HepG2 (cell line): ENCODE data around the gene HDAC3. TPM values are rescaled to one million over a fixed set of nuclear protein-coding genes. Genes with fewer than 3 reads are reported as not detected.

ENCODE experiments used
- ATAC-seq: fragments of 200-7000 bp; cut with Tn5 transposase; 3 replicates; pipeline ENCODE4 v1.9.1; 2020; ENCODE audit warnings: mild to moderate bottlenecking, moderate library complexity
- BruUV-seq: library from RNA; stranded (reverse); fragments of 400-500 nt; replicated peaks from 2 replicates; lab custom pipeline; 2021; lab: Mats Ljungman, UMichigan
- CTCF ChIA-PET: fragments of 300-600 bp; formaldehyde crosslinking; extraction: SDS; loops from one replicate; lab custom pipeline; 2021; ENCODE audit warnings: low total read pairs, inconsistent platforms, low intra/inter-chr PET ratio; lab: Yijun Ruan, JAX
- POLR2A ChIA-PET: fragments of 350-600 bp; sonication (Branson Sonifier 250); formaldehyde crosslinking; loops from one replicate; lab custom pipeline; 2020; ENCODE audit warnings: antibody characterized with exemption, inconsistent platforms; lab: Yijun Ruan, JAX
- DNase-seq: peaks from one replicate; pipeline ENCODE4 v3.0.0-alpha.2; 2015; ENCODE audit warnings: low spot score
- FAIRE-seq: peaks from 3 replicates; lab custom pipeline; 2011; peaks lifted over from hg19 to GRCh38; lab: Jason Lieb, UNC
- H2AFZ ChIP-seq: one replicate; pipeline ENCODE4 v1.6.1; 2011; ENCODE audit warnings: low read length, inconsistent platforms
- H3K27ac ChIP-seq: fragments of 300-600 bp; 3 replicates; pipeline ENCODE4 v1.8.0; 2011; ENCODE audit warnings: mixed run types, mild to moderate bottlenecking, mixed read lengths, low read length, inconsistent platforms; ENCODE audit not compliant: insufficient read depth; ENCODE audit errors: extremely low read length
- H3K27me3 ChIP-seq, 2 experiments: fragments of 200-600 bp in 1 of 2; 2 replicates in 1 of 2; 3 replicates in 1 of 2; pipeline versions ENCODE4 v1.6.0 to v1.8.0; 2011; ENCODE audit warnings: low read length in 2 of 2, mild to moderate bottlenecking in 2 of 2, moderate library complexity in 2 of 2, inconsistent platforms in 1 of 2; ENCODE audit not compliant: insufficient read depth in 2 of 2, control insufficient read depth in 1 of 2
- H3K36me3 ChIP-seq, 2 experiments: fragments of 200-600 bp in 1 of 2; replicated peaks in 1 of 2; 2 replicates in 1 of 2; 3 replicates in 1 of 2; pipeline versions ENCODE4 v1.5.1 to v1.8.0; 2011; ENCODE audit warnings: low read length in 2 of 2, inconsistent platforms in 1 of 2; ENCODE audit not compliant: insufficient read depth in 2 of 2, control insufficient read depth in 1 of 2
- H3K4me1 ChIP-seq: 2 replicates; pipeline ENCODE4 v1.5.1; 2012; ENCODE audit warnings: low read length, inconsistent platforms; ENCODE audit not compliant: insufficient read depth
- H3K4me2 ChIP-seq: 2 replicates; pipeline ENCODE4 v1.6.0; 2011; ENCODE audit warnings: low read depth, low read length, inconsistent platforms
- H3K4me3 ChIP-seq, 3 experiments: fragments of 200-600 bp in 1 of 3; sonication (generic), shearing (Covaris generic) in 1 of 3; replicated peaks in 1 of 3; 2 replicates each; pipeline ENCODE4 v1.5.1; 2011 to 2016; ENCODE audit warnings: low read length in 3 of 3, inconsistent platforms in 2 of 3, low read depth in 2 of 3, mild to moderate bottlenecking in 2 of 3, control low read depth in 1 of 3, mixed read lengths in 1 of 3; ENCODE audit not compliant: insufficient read depth in 1 of 3
- H3K79me2 ChIP-seq: one replicate; pipeline ENCODE4 v1.6.1; 2011; ENCODE audit warnings: low read length, inconsistent platforms; ENCODE audit not compliant: insufficient read depth
- H3K9ac ChIP-seq: 2 replicates; pipeline ENCODE4 v1.6.0; 2011; ENCODE audit warnings: mild to moderate bottlenecking, low read depth, low read length, inconsistent platforms; ENCODE audit not compliant: insufficient read depth
- H3K9me3 ChIP-seq: 2 replicates; pipeline ENCODE4 v1.5.1; 2012; ENCODE audit warnings: mild to moderate bottlenecking, low read length
- H4K20me1 ChIP-seq: 2 replicates; pipeline ENCODE4 v1.6.0; 2011; ENCODE audit warnings: inconsistent platforms, mild to moderate bottlenecking, low read length, moderate library complexity; ENCODE audit not compliant: insufficient read depth
- BCL3 ChIP-seq: sonication (generic); formaldehyde crosslinking; IDR thresholded peaks from 2 replicates; pipeline ENCODE4 v1.5.1; 2020; ENCODE audit warnings: mild to moderate bottlenecking, missing genetic modification reagents, moderate library complexity
- GABPA ChIP-seq, 2 experiments: IDR thresholded peaks; 2 replicates each; pipeline ENCODE4 v1.6.1; 2011 to 2016; ENCODE audit warnings: low read depth in 2 of 2, low read length in 1 of 2, missing biosample characterization in 1 of 2, missing genetic modification characterization in 1 of 2
- HOXD1 ChIP-seq: sonication (generic); formaldehyde crosslinking; IDR thresholded peaks from 2 replicates; pipeline ENCODE4 v1.5.0; 2020; ENCODE audit warnings: missing genetic modification reagents
- IRF1 ChIP-seq: sonication (generic); formaldehyde crosslinking; IDR thresholded peaks from 2 replicates; pipeline ENCODE4 v1.4.0; 2020; ENCODE audit warnings: low read depth, mild to moderate bottlenecking, missing genetic modification reagents
- JUNB ChIP-seq: sonication (generic); formaldehyde crosslinking; IDR thresholded peaks from 2 replicates; pipeline ENCODE4 v1.8.0; 2022; ENCODE audit warnings: missing genetic modification reagents, mild to moderate bottlenecking, borderline replicate concordance
- NFIC ChIP-seq: IDR thresholded peaks from 2 replicates; pipeline ENCODE4 v1.6.1; 2012; ENCODE audit warnings: mild to moderate bottlenecking, low read length, inconsistent platforms
- NR2F6 ChIP-seq, 2 experiments: IDR thresholded peaks; 2 replicates each; pipeline ENCODE4 v1.6.1; 2016; ENCODE audit warnings: antibody characterized with exemption in 1 of 2, mild to moderate bottlenecking in 1 of 2
- NR3C1 ChIP-seq: sonication (generic); formaldehyde crosslinking; IDR thresholded peaks from 2 replicates; pipeline ENCODE4 v1.4.0; 2020; ENCODE audit warnings: missing genetic modification reagents
- PHF5A ChIP-seq: IDR thresholded peaks from one replicate; pipeline ENCODE4 v1.6.1; 2018; ENCODE audit warnings: low read depth, missing genetic modification reagents; ENCODE audit not compliant: unreplicated experiment
- PHF8 ChIP-seq: sonication (generic); formaldehyde crosslinking; IDR thresholded peaks from 2 replicates; pipeline ENCODE4 v1.5.0; 2020; ENCODE audit warnings: missing genetic modification reagents
- PLRG1 ChIP-seq: fragments of 450-650 bp; conservative IDR thresholded peaks from 2 replicates; pipeline ENCODE4 v1.6.1; 2016
- TFAP4 ChIP-seq: sonication (generic); IDR thresholded peaks from 2 replicates; pipeline ENCODE4 v1.6.1; 2016; ENCODE audit warnings: low read depth, borderline replicate concordance
- ZNF569 ChIP-seq: sonication (generic); formaldehyde crosslinking; IDR thresholded peaks from 2 replicates; pipeline ENCODE4 v1.5.0; 2020; ENCODE audit warnings: mild to moderate bottlenecking, missing genetic modification reagents, moderate library complexity, borderline replicate concordance
- ZNF672 ChIP-seq: sonication (generic); formaldehyde crosslinking; IDR thresholded peaks from 2 replicates; pipeline ENCODE4 v1.8.1; 2022; ENCODE audit warnings: missing genetic modification reagents
- ZNF710 ChIP-seq: sonication (generic); formaldehyde crosslinking; IDR thresholded peaks from 2 replicates; pipeline ENCODE4 v1.5.0; 2020; ENCODE audit warnings: mild to moderate bottlenecking, missing genetic modification reagents, borderline replicate concordance
- ZNF776 ChIP-seq: sonication (generic); formaldehyde crosslinking; IDR thresholded peaks from 2 replicates; pipeline ENCODE4 v1.4.0; 2020; ENCODE audit warnings: mild to moderate bottlenecking, missing genetic modification reagents
- ZSCAN12 ChIP-seq: sonication (generic); formaldehyde crosslinking; IDR thresholded peaks from 2 replicates; pipeline ENCODE4 v1.9.0; 2021; ENCODE audit warnings: mild to moderate bottlenecking, missing genetic modification reagents
- WGBS: methylation state at CpG from one replicate; pipeline ENCODE4 v1.1.6; 2017; ENCODE audit warnings: low lambda C conversion rate; 5-methylcytosine and 5-hydroxymethylcytosine counted together
- in situ Hi-C: cut with HindIII; loops from 2 replicates; pipeline ENCODE4 v1.10.0; 2017; ENCODE audit warnings: low pct_unique_long_range_greater_than_20kb; ENCODE audit not compliant: extremely low pct_ligation_motif_present
- intact Hi-C: fragments of 100-400 bp; cut with micrococcal nuclease; formaldehyde crosslinking; loops from one replicate; pipeline ENCODE4 v1.10.0; 2022; ENCODE audit not compliant: unreplicated experiment
- polyA plus RNA-seq, 8 experiments: library from polyadenylated mRNA; depleted of rRNA in 3 of 8; stranded (reverse) in 7 of 8; unstranded in 1 of 8; fragments of >200 nt; fragmentation: Illumina TruSeq in 4 of 8; extraction: Trizol in 4 of 8; gene quantifications; 2 replicates each; pipeline versions ENCODE4 v1.2.1 to v1.2.3, GENCODE V29; 2011 to 2016; ENCODE audit warnings: low read depth in 4 of 8, missing spikeins in 1 of 8, mixed read lengths in 1 of 8; ENCODE audit not compliant: insufficient read depth in 1 of 8
- total RNA-seq, 5 experiments: library from RNA; depleted of rRNA; stranded (reverse); fragments of >200 nt; fragmentation: Illumina TruSeq; extraction: Trizol; gene quantifications; 2 replicates each; pipeline ENCODE4 v1.2.3, GENCODE V29; 2016; ENCODE audit warnings: low read depth in 1 of 5

The HDAC3 gene
- total and polyA plus RNA-seq, 2 of the 13 experiments (the other 11 are each of a cell fraction or from before 2014, with no cell fraction given), result 84.0 to 94.1 TPM

GRCh38 chr5:141650851-141651727 lies 14.4 kb upstream of the HDAC3 start, which contains the start of gene FCHSD1:
TSS of gene FCHSD1 (minus strand) at chr5:141651418. CDS start at chr5:141651368, 50 bp downstream.
- Histone ChIP-seq H3K4me3 (peak within 1 kb of the TSS; percentile 79 to 86 (median 85)), H3K36me3 (no peaks in the 10 kb centered on the region), H3K27me3 (peaks cover 5 to 10% of the 10 kb centered on the region in 2 experiments; a peak in 4 of 5 replicates), H3K79me2 (no peaks in the 10 kb centered on the region), H3K4me1 (peaks cover 17% of the 10 kb centered on the region), H3K9me3 (no peaks in the 10 kb centered on the region), H3K9ac (peak within 1 kb of the TSS; percentile 58; the same call in 1 of the 2 replicates), H3K27ac (no peak within 1 kb of the TSS), H4K20me1 (no peaks in the 10 kb centered on the region), H2AFZ (peak within 1 kb of the TSS; percentile 32), H3K4me2 (peak within 1 kb of the TSS; percentile 88)
- DNase-seq (peak; percentile 63), ATAC-seq (peak; percentile 90), FAIRE-seq (no peak)
- 19% methylated on average over 21 of the region's 50 CpGs for WGBS
- intact Hi-C loops, result no loop called here
- ChIA-PET CTCF (no interaction called here), POLR2A (interaction anchor here (0.6 to 1.4 kb wide), 4 partner anchors 8 to 33 kb away, joined by 3 to 15 read pairs (median 3); partner anchors contain the start of genes DIAPH1, HDAC3 and RELL2)
- in situ Hi-C loops, result no loop called here
- no TSS peak for BruUV-seq
- no peak for TF ChIP-seq GABPA (IDR thresholded peaks at IDR 0.05; ENCODE audit: low read depth, low read length)
- 0 out of 2 replicates have a peak, but pooled peaks have one; percentile 31 for TF ChIP-seq GABPA (CRISPR knock-in tag; IDR thresholded peaks at IDR 0.05; ENCODE audit: low read depth)
- no peak for TF ChIP-seq NR3C1 (CRISPR knock-in tag)
- TF ChIP-seq ZNF776 (CRISPR knock-in tag), result no peak
- no peak for TF ChIP-seq JUNB (CRISPR knock-in tag)
- no peak for TF ChIP-seq IRF1 (CRISPR knock-in tag)
- no peak for TF ChIP-seq TFAP4
- TF ChIP-seq ZSCAN12, result no peak
- TF ChIP-seq ZNF672 (CRISPR knock-in tag), result no peak
- no peak for TF ChIP-seq NR2F6 (IDR thresholded peaks at IDR 0.05)
- 0 out of 2 replicates have a peak, but pooled peaks have one; percentile 5 for TF ChIP-seq NR2F6 (CRISPR knock-in tag; IDR thresholded peaks at IDR 0.05)
- no peak for TF ChIP-seq PLRG1
- peak; percentile 63 for TF ChIP-seq PHF8 (CRISPR knock-in tag)
- no peak for TF ChIP-seq ZNF710
- TF ChIP-seq ZNF569 (CRISPR knock-in tag), result no peak
- no peak for TF ChIP-seq NFIC
- TF ChIP-seq PHF5A (CRISPR knock-in tag), result peak; percentile 36
- TF ChIP-seq BCL3 (CRISPR knock-in tag), result no peak
- no peak for TF ChIP-seq HOXD1 (CRISPR knock-in tag)
